ENCODE data around the gene C3orf20. TPM values are rescaled to one million over a fixed set of nuclear protein-coding genes. Genes with fewer than 3 reads are reported as not detected.

Gene C3orf20
- total and polyA plus RNA-seq, 2 experiments from 2014 or later = not detected

GRCh38 chr3:14810070-14810791 is 135.3 kb downstream of the C3orf20 start:
- Mint-ChIP-seq H3K36me3 (ENCODE audit: low read depth) (no peaks in the 10 kb centered on the region), H3K4me3 (peak overlapping the region; percentile 82), H3K27ac (no peak overlapping the region), H3K27me3 (ENCODE audit: insufficient read depth, low read depth, poor library complexity) (peaks cover 40% of the 10 kb centered on the region), H3K4me1 (peaks cover 40% of the 10 kb centered on the region), H3K9me3 (no peaks in the 10 kb centered on the region)
- TF ChIP-seq EZH2 (IDR thresholded peaks at IDR 0.05; ENCODE audit: low read depth, unreplicated experiment) (peak; percentile 67), CREB1 (CRISPR knock-in tag; IDR thresholded peaks at IDR 0.05; ENCODE audit: low read depth) (no peak), ZNF114 (CRISPR knock-in tag; IDR thresholded peaks at IDR 0.05) (no peak)
- TF ChIP-seq, protein P1, sequence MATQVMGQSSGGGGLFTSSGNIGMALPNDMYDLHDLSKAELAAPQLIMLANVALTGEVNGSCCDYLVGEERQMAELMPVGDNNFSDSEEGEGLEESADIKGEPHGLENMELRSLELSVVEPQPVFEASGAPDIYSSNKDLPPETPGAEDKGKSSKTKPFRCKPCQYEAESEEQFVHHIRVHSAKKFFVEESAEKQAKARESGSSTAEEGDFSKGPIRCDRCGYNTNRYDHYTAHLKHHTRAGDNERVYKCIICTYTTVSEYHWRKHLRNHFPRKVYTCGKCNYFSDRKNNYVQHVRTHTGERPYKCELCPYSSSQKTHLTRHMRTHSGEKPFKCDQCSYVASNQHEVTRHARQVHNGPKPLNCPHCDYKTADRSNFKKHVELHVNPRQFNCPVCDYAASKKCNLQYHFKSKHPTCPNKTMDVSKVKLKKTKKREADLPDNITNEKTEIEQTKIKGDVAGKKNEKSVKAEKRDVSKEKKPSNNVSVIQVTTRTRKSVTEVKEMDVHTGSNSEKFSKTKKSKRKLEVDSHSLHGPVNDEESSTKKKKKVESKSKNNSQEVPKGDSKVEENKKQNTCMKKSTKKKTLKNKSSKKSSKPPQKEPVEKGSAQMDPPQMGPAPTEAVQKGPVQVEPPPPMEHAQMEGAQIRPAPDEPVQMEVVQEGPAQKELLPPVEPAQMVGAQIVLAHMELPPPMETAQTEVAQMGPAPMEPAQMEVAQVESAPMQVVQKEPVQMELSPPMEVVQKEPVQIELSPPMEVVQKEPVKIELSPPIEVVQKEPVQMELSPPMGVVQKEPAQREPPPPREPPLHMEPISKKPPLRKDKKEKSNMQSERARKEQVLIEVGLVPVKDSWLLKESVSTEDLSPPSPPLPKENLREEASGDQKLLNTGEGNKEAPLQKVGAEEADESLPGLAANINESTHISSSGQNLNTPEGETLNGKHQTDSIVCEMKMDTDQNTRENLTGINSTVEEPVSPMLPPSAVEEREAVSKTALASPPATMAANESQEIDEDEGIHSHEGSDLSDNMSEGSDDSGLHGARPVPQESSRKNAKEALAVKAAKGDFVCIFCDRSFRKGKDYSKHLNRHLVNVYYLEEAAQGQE (IDR thresholded peaks at IDR 0.05; ENCODE audit: unreplicated experiment) = no peak
- no peaks in the 10 kb centered on the region for H3F3A ChIP-seq (replicated peaks; ENCODE audit: low read depth)
- no peaks in the 10 kb centered on the region for H3K36me3 ChIP-seq (ENCODE audit: insufficient read depth)
- no peak overlapping the region for H3K27ac ChIP-seq (ENCODE audit: low read depth)
- DNase-seq (ENCODE audit: low spot score) (peak; percentile 74), ATAC-seq (peak; percentile 39)
- 0 out of 2 replicates have a peak, but pooled peaks cover 3% of the 10 kb centered on the region for H3K79me2 ChIP-seq (replicated peaks; ENCODE audit: insufficient read depth)
- peak overlapping the region; percentile 98 for H3K4me2 ChIP-seq
- peak overlapping the region; percentile 97 for H2AFZ ChIP-seq
- H3K27me3 ChIP-seq (ENCODE audit: insufficient read depth) = peaks cover 48% of the 10 kb centered on the region
- H3K4me1 ChIP-seq (ENCODE audit: insufficient read depth) = peaks cover 17% of the 10 kb centered on the region
- no peaks in the 10 kb centered on the region; the same call in 1 of the 2 replicates for H3K9me2 ChIP-seq (ENCODE audit: insufficient read depth)
- H4K20me1 ChIP-seq (replicated peaks; ENCODE audit: insufficient read depth) = no peaks in the 10 kb centered on the region
- peak overlapping the region; percentile 89 for H3K4me3 ChIP-seq

- Histone ChIP-seq H3K4me3 (peak overlapping the region; percentile 89), H2AFZ (peak overlapping the region; percentile 99), H3K36me3 (ENCODE audit: insufficient read depth) (no peaks in the 10 kb centered on the region), H3K4me1 (ENCODE audit: insufficient read depth) (peaks cover 17% of the 10 kb centered on the region), H3K27ac (ENCODE audit: low read depth) (no peak overlapping the region), H3K4me2 (peak overlapping the region; percentile 98), H3K79me2 (replicated peaks; ENCODE audit: insufficient read depth) (0 out of 2 replicates have a peak, but pooled peaks cover 3% of the 10 kb centered on the region), H3F3A (replicated peaks; ENCODE audit: low read depth) (no peaks in the 10 kb centered on the region), H3K27me3 (ENCODE audit: insufficient read depth) (peaks cover 48% of the 10 kb centered on the region), H3K9me2 (ENCODE audit: insufficient read depth) (no peaks in the 10 kb centered on the region; the same call in 1 of the 2 replicates), H4K20me1 (replicated peaks; ENCODE audit: insufficient read depth) (no peaks in the 10 kb centered on the region)
- ATAC-seq (peak; percentile 71), DNase-seq (ENCODE audit: low spot score) (peak; percentile 73)
- Mint-ChIP-seq H3K36me3 (ENCODE audit: low read depth) (no peaks in the 10 kb centered on the region), H3K9me3 (no peaks in the 10 kb centered on the region), H3K4me3 (peak overlapping the region; percentile 91), H3K4me1 (peaks cover 38% of the 10 kb centered on the region), H3K27me3 (ENCODE audit: insufficient read depth, low read depth, poor library complexity) (peaks cover 40% of the 10 kb centered on the region), H3K27ac (no peak overlapping the region; the same call in 1 of the 2 replicates)
- no peak for TF ChIP-seq ZNF114 (CRISPR knock-in tag; IDR thresholded peaks at IDR 0.05)
- TF ChIP-seq EZH2 (IDR thresholded peaks at IDR 0.05; ENCODE audit: low read depth, unreplicated experiment) = peak; percentile 21
- no peak; the same call in 1 of the 2 replicates for TF ChIP-seq POLR2AphosphoS5 (IDR thresholded peaks at IDR 0.05; ENCODE audit: low read depth)
- TF ChIP-seq NANOG (IDR thresholded peaks at IDR 0.05; ENCODE audit: borderline replicate concordance) = no peak
- no peak for TF ChIP-seq STAT1 (IDR thresholded peaks at IDR 0.05; ENCODE audit: unreplicated experiment)
- no peak for TF ChIP-seq ZNF462 (CRISPR knock-in tag; IDR thresholded peaks at IDR 0.05)
These were observed 136.1 kb downstream of the C3orf20 start for GRCh38 chr3:14810801-14811661.
